CD14-positive monocyte (primary cell): ENCODE results near the gene RHOF. TPM values are rescaled to one million over a fixed set of nuclear protein-coding genes. Genes with fewer than 3 reads are reported as not detected.
A peak's percentile ranks its signal among the peaks of the same experiment; 100 is the strongest.

Experiments used
- DNase-seq, 3 donors: peaks; one replicate each; pipeline ENCODE4 v3.0.0-alpha.2; 2011 to 2022
- H2AFZ ChIP-seq: 2 replicates; pipeline ENCODE4 v1.6.0; 2012; ENCODE audit warnings: mild to moderate bottlenecking, low read depth, low read length, inconsistent platforms; ENCODE audit not compliant: insufficient read depth, poor library complexity, severe bottlenecking
- H3K27ac ChIP-seq, 2 donors: 1 replicate in 1 of 2; 2 replicates in 1 of 2; pipeline ENCODE4 v1.5.1; 2012 to 2013; ENCODE audit warnings: low read length in 2 of 2, control low read depth in 1 of 2, inconsistent platforms in 1 of 2, low read depth in 1 of 2, mild to moderate bottlenecking in 1 of 2
- H3K27me3 ChIP-seq, 2 donors: one replicate each; pipeline versions ENCODE4 v1.6.0 to v1.6.1; 2011 to 2013; ENCODE audit warnings: low read length in 2 of 2; ENCODE audit not compliant: control insufficient read depth in 2 of 2, insufficient read depth in 2 of 2
- H3K36me3 ChIP-seq, 2 donors: replicated peaks in 1 of 2; 1 replicate in 1 of 2; 2 replicates in 1 of 2; pipeline versions ENCODE4 v1.5.1 to v1.6.1; 2012 to 2013; ENCODE audit warnings: low read length in 2 of 2, control low read depth in 1 of 2, inconsistent platforms in 1 of 2, mild to moderate bottlenecking in 1 of 2; ENCODE audit not compliant: insufficient read depth in 2 of 2, control insufficient read depth in 1 of 2
- H3K4me1 ChIP-seq, 2 donors: 1 replicate in 1 of 2; 2 replicates in 1 of 2; pipeline versions ENCODE4 v1.5.1 to v1.6.1; 2012 to 2013; ENCODE audit warnings: low read length in 2 of 2, control low read depth in 1 of 2, inconsistent platforms in 1 of 2, mild to moderate bottlenecking in 1 of 2, moderate library complexity in 1 of 2; ENCODE audit not compliant: insufficient read depth in 2 of 2, control insufficient read depth in 1 of 2
- H3K4me2 ChIP-seq: replicated peaks from 2 replicates; pipeline ENCODE3; 2012; ENCODE audit warnings: low read length, moderate library complexity, mild to moderate bottlenecking; ENCODE audit not compliant: poor library complexity, severe bottlenecking; ENCODE audit errors: extremely low read depth
- H3K4me3 ChIP-seq, 3 experiments: fragments of 200-600 bp in 1 of 3; sonication (generic) in 1 of 3; replicated peaks in 1 of 3; 1 replicate in 2 of 3; 2 replicates in 1 of 3; pipeline ENCODE4 v1.5.1; 2011 to 2013; ENCODE audit warnings: low read length in 3 of 3, mild to moderate bottlenecking in 3 of 3, control low read depth in 2 of 3, low read depth in 2 of 3, inconsistent platforms in 1 of 3, moderate library complexity in 1 of 3
- H3K79me2 ChIP-seq: 2 replicates; pipeline ENCODE4 v1.6.0; 2012; ENCODE audit warnings: mild to moderate bottlenecking, control low read depth, inconsistent platforms, low read length, moderate library complexity; ENCODE audit not compliant: insufficient read depth
- H3K9ac ChIP-seq: 2 replicates; pipeline ENCODE4 v1.6.0; 2017; ENCODE audit warnings: low read length, mild to moderate bottlenecking; ENCODE audit not compliant: insufficient read depth, poor library complexity, severe bottlenecking
- H3K9me3 ChIP-seq, 2 donors: replicated peaks in 1 of 2; 1 replicate in 1 of 2; 2 replicates in 1 of 2; pipeline versions ENCODE4 v1.5.1 to v1.6.1; 2012 to 2013; ENCODE audit warnings: low read length in 2 of 2, control low read depth in 1 of 2; ENCODE audit not compliant: control insufficient read depth in 1 of 2, insufficient read depth in 1 of 2
- H4K20me1 ChIP-seq: 2 replicates; pipeline ENCODE4 v1.6.0; 2012; ENCODE audit warnings: mild to moderate bottlenecking, low read length, control low read depth, moderate library complexity; ENCODE audit not compliant: insufficient read depth
- H3K27ac Mint-ChIP-seq, 7 donors: one replicate each; pipeline ENCODE4 v1.8.0; 2020; ENCODE audit warnings: mild to moderate bottlenecking in 7 of 7, mixed read lengths in 7 of 7, moderate library complexity in 6 of 7, inconsistent platforms in 2 of 7
- H3K27me3 Mint-ChIP-seq, 3 donors: one replicate each; pipeline ENCODE4 v1.8.0; 2021 to 2022; ENCODE audit warnings: low read depth in 3 of 3, mild to moderate bottlenecking in 3 of 3, mixed read lengths in 3 of 3, moderate library complexity in 3 of 3, inconsistent platforms in 1 of 3
- H3K36me3 Mint-ChIP-seq, 2 donors: one replicate each; pipeline ENCODE4 v1.8.0; 2020; ENCODE audit warnings: mixed read lengths in 2 of 2, inconsistent platforms in 1 of 2, mild to moderate bottlenecking in 1 of 2
- H3K4me1 Mint-ChIP-seq: one replicate; pipeline ENCODE4 v1.8.0; 2020; ENCODE audit warnings: mild to moderate bottlenecking, mixed read lengths
- H3K4me3 Mint-ChIP-seq, 2 donors: one replicate each; pipeline ENCODE4 v1.8.0; 2020; ENCODE audit warnings: mild to moderate bottlenecking in 2 of 2, mixed read lengths in 2 of 2, moderate library complexity in 1 of 2
- H3K9me3 Mint-ChIP-seq, 7 donors: one replicate each; pipeline ENCODE4 v1.8.0; 2020 to 2022; ENCODE audit warnings: mixed read lengths in 7 of 7, mild to moderate bottlenecking in 6 of 7, moderate library complexity in 6 of 7, inconsistent platforms in 2 of 7
- WGBS: methylation state at CpG from one replicate; pipeline ENCODE4 v1.1.5; 2013; ENCODE audit warnings: missing lambda C conversion rate; ENCODE audit not compliant: insufficient coverage; 5-methylcytosine and 5-hydroxymethylcytosine counted together
- intact Hi-C, 2 donors: fragments of 100-400 bp; cut with micrococcal nuclease; formaldehyde crosslinking; loops; one replicate each; pipeline versions ENCODE4 v1.15.0 to v1.15.1; 2023
- polyA plus RNA-seq, 3 donors: library from polyadenylated mRNA; depleted of rRNA in 1 of 3; unstranded in 2 of 3; stranded (reverse) in 1 of 3; fragments of 300-500 nt in 2 of 3; fragments of >200 nt in 1 of 3; fragmentation: Illumina TruSeq in 2 of 3; gene quantifications; 1 replicate in 2 of 3; 2 replicates in 1 of 3; pipeline ENCODE4 v1.2.3, GENCODE V29; 2012 to 2021
- TF ChIP-seq, protein P1 (sequence below): fragments of 200-600 bp; IDR thresholded peaks from one replicate; pipeline ENCODE4 v1.8.0; 2022; ENCODE audit warnings: antibody characterized with exemption, mild to moderate bottlenecking

Gene RHOF
- polyA plus RNA-seq, 3 donors, result 7.1 to 25.9 (median 13.6) TPM

DNA sequence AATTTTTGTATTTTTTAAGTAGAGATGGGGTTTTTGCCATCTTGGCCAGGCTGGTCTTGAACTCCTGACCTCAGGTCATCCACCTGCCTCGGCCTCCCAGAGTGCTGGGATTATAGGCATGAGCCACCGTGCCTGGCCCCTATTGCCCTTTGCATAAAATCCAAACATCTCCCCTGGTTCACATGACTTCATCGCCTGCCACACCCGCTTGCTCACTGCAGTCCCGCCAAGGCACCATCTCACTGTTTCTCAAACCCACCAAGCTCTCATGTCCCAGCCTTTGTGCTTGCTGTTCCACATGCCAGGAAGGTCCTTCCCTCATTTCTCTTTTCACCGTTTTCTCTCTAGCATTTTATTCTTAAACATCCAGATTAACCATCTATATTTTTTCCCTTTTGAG lies 9.7 kb downstream of the RHOF start:
- Histone ChIP-seq H4K20me1 (peaks cover 13% of the 10 kb centered on the region), H3K27ac (no peak overlapping the region), H3K27me3 (no peaks in the 10 kb centered on the region), H3K4me2 (no peak overlapping the region), H3K4me3 (no peak overlapping the region), H3K9ac (no peak overlapping the region), H3K4me1 (peaks cover 36 to 46% of the 10 kb centered on the region in 2 donors), H3K9me3 (no peaks in the 10 kb centered on the region), H3K36me3 (peaks cover 20 to 26% of the 10 kb centered on the region in 2 donors), H3K79me2 (peaks cover 17% of the 10 kb centered on the region), H2AFZ (no peak overlapping the region)
- 82% methylated on average over 6 of the region's 6 CpGs for WGBS
- TF ChIP-seq, protein P1, sequence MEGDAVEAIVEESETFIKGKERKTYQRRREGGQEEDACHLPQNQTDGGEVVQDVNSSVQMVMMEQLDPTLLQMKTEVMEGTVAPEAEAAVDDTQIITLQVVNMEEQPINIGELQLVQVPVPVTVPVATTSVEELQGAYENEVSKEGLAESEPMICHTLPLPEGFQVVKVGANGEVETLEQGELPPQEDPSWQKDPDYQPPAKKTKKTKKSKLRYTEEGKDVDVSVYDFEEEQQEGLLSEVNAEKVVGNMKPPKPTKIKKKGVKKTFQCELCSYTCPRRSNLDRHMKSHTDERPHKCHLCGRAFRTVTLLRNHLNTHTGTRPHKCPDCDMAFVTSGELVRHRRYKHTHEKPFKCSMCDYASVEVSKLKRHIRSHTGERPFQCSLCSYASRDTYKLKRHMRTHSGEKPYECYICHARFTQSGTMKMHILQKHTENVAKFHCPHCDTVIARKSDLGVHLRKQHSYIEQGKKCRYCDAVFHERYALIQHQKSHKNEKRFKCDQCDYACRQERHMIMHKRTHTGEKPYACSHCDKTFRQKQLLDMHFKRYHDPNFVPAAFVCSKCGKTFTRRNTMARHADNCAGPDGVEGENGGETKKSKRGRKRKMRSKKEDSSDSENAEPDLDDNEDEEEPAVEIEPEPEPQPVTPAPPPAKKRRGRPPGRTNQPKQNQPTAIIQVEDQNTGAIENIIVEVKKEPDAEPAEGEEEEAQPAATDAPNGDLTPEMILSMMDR, result no peak
- H3K9me3 Mint-ChIP-seq, result no peaks in the 10 kb centered on the region
- peaks cover 40 to 42% of the 10 kb centered on the region in 2 donors for H3K36me3 Mint-ChIP-seq
- no peak for DNase-seq
- no peak overlapping the region for H3K4me3 Mint-ChIP-seq
- H3K27me3 Mint-ChIP-seq, result peaks cover 0 to 2% (median 0%) of the 10 kb centered on the region in 3 donors
- peak overlapping the region in 3 of 7 donors; percentile 1 to 27 (median 1) for H3K27ac Mint-ChIP-seq
- H3K4me1 Mint-ChIP-seq, result peaks cover 58% of the 10 kb centered on the region
- intact Hi-C loops, result no loop called here

DNA sequence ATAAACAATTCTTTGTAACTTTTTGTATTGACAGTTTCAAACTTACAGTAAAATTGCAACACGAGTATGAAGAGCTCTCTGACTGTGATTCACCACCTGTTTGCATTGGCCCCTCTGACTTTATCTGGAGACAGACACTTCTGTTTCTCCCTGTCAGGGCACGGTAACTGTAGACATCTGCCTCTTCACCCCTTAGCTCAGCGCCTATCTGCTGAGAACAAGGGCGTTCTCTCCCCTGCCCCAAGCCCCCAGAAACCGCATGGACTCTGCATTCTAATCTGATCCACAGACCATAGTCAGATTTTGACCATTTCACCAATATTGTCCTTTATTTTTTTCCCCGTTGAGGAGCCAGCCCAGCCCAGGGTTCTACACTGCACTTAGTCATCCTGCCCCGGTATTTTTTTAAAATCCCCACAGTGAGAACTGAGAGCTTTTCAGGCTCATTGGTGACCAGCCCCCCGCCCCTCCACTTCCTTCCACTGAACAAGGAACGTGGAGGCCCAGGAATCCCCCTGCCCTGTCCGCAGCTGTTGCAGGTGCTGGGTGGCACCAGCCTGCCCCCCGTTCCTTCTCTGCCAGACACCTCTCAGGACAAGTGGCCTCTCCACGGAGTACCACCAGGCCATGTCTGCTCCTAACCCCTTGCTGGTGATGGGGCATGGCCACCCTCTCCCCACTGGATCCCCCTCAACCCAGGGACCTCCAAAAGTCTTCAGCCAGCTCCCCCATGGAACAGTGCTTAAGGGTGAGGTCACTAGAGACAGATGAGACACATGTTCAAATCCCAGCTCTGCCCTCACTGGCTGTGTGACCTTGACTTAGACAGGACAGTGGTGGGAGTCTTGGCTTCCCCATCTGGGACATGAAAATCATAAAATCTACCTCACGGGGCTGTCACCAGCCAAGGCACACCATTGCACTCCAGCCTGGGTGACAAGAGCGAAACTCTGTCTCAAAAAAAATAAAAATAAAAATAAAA lies 11.2 kb downstream of the RHOF start:
- Mint-ChIP-seq H3K4me3 (peak overlapping the region; percentile 4 to 46), H3K36me3 (peaks cover 45 to 48% of the 10 kb centered on the region in 2 donors), H3K27ac (peak overlapping the region; percentile 4 to 95 (median 68)), H3K27me3 (peaks cover 0 to 3% (median 0%) of the 10 kb centered on the region in 3 donors), H3K9me3 (no peaks in the 10 kb centered on the region), H3K4me1 (peaks cover 45% of the 10 kb centered on the region)
- Histone ChIP-seq H2AFZ (no peak overlapping the region), H3K27me3 (no peaks in the 10 kb centered on the region), H3K4me3 (no peak overlapping the region), H3K79me2 (peaks cover 4% of the 10 kb centered on the region), H3K27ac (peak overlapping the region; percentile 10 to 60), H4K20me1 (peaks cover 13% of the 10 kb centered on the region), H3K9me3 (no peaks in the 10 kb centered on the region), H3K4me2 (no peak overlapping the region), H3K36me3 (peaks cover 24 to 31% of the 10 kb centered on the region in 2 donors), H3K4me1 (peaks cover 23 to 31% of the 10 kb centered on the region in 2 donors), H3K9ac (no peak overlapping the region)
- intact Hi-C loops, result no loop called here
- WGBS, result 0% methylated on average over 10 of the region's 14 CpGs
- TF ChIP-seq, protein P1, result no peak
- DNase-seq, result peak in 2 of 3 donors; percentile 67 to 89
